Stomach (tissue), 4 donors: ENCODE data around the gene UCHL1.

Source experiments
- CTCF ChIP-seq, 7 experiments: fragments of 450-650 bp in 4 of 7; fragments of 200-600 bp in 3 of 7; sonication (generic) in 3 of 7; IDR thresholded peaks; one replicate each; pipeline ENCODE4 v1.5.1; 2016 to 2019; ENCODE audit warnings: antibody characterized with exemption in 7 of 7, control low read depth in 2 of 7, mild to moderate bottlenecking in 1 of 7
- EP300 ChIP-seq: sonication (generic); formaldehyde crosslinking; IDR thresholded peaks from one replicate; pipeline ENCODE4 v1.6.1; 2017; ENCODE audit warnings: antibody characterized with exemption
- POLR2A ChIP-seq, 4 donors: fragments of 450-650 bp; IDR thresholded peaks; one replicate each; pipeline ENCODE4 v1.6.1; 2016; ENCODE audit warnings: antibody characterized with exemption in 4 of 4, control low read depth in 2 of 4, mild to moderate bottlenecking in 1 of 4, moderate library complexity in 1 of 4
- POLR2AphosphoS5 ChIP-seq, 3 donors: sonication (generic); formaldehyde crosslinking; IDR thresholded peaks; one replicate each; pipeline ENCODE4 v1.6.1; 2016; ENCODE audit warnings: antibody characterized with exemption in 3 of 3

- TF ChIP-seq POLR2A (IDR thresholded peaks at IDR 0.05): no peak
- no peak for TF ChIP-seq EP300
- no peak for TF ChIP-seq CTCF (IDR thresholded peaks at IDR 0.05)
- no peak for TF ChIP-seq POLR2AphosphoS5 (IDR thresholded peaks at IDR 0.05)
These were observed 31.5 kb downstream of the UCHL1 start for GRCh38 chr4:41288254-41288653.
